MCF 10A (cell line): ENCODE data around the gene PCCA. TPM values are rescaled to one million over a fixed set of nuclear protein-coding genes. Genes with fewer than 3 reads are reported as not detected.

Experiments
- BruUV-seq: library from RNA; stranded (reverse); fragments of 400-500 nt; replicated peaks from 2 replicates; lab custom pipeline; 2021; lab: Mats Ljungman, UMichigan
- CTCF ChIA-PET: fragments of 300-600 bp; sonication (Branson Sonifier 250); formaldehyde crosslinking; extraction: SDS; loops from one replicate; lab custom pipeline; 2021; ENCODE audit warnings: antibody characterized with exemption, inconsistent platforms; lab: Yijun Ruan, JAX
- POLR2A ChIA-PET: fragments of 300-600, 350-650 bp; sonication (Branson Sonifier 250); formaldehyde crosslinking; extraction: SDS; loops from one replicate; lab custom pipeline; 2020; ENCODE audit warnings: antibody characterized with exemption, inconsistent platforms; lab: Yijun Ruan, JAX
- DNase-seq: peaks from one replicate; pipeline ENCODE4 v3.0.0-alpha.2; 2018; ENCODE audit not compliant: unreplicated experiment
- H3K27ac Mint-ChIP-seq: one replicate; pipeline ENCODE4 v1.8.0; 2022; ENCODE audit warnings: mild to moderate bottlenecking, low read depth, mixed read lengths; ENCODE audit not compliant: unreplicated experiment
- H3K27me3 Mint-ChIP-seq: one replicate; pipeline ENCODE4 v1.8.0; 2022; ENCODE audit warnings: mixed read lengths; ENCODE audit not compliant: insufficient read depth, unreplicated experiment
- H3K36me3 Mint-ChIP-seq: one replicate; pipeline ENCODE4 v1.8.0; 2022; ENCODE audit warnings: mild to moderate bottlenecking, moderate library complexity, mixed read lengths; ENCODE audit not compliant: insufficient read depth, unreplicated experiment
- H3K4me1 Mint-ChIP-seq: one replicate; pipeline ENCODE4 v1.8.0; 2022; ENCODE audit warnings: mixed read lengths; ENCODE audit not compliant: insufficient read depth, unreplicated experiment
- H3K4me3 Mint-ChIP-seq: one replicate; pipeline ENCODE4 v1.8.0; 2022; ENCODE audit warnings: mild to moderate bottlenecking, moderate library complexity, mixed read lengths; ENCODE audit not compliant: unreplicated experiment
- H3K9me3 Mint-ChIP-seq: one replicate; pipeline ENCODE4 v1.8.0; 2022; ENCODE audit warnings: mixed read lengths; ENCODE audit not compliant: unreplicated experiment
- CTCF ChIP-seq: fragments of 200-600 bp; IDR thresholded peaks from one replicate; pipeline ENCODE4 v1.8.0; 2022; ENCODE audit warnings: antibody characterized with exemption, mild to moderate bottlenecking; ENCODE audit not compliant: unreplicated experiment
- intact Hi-C: fragments of 100-400 bp; cut with micrococcal nuclease; formaldehyde crosslinking; loops from 2 replicates; pipeline ENCODE4 v1.14.1; 2022
- total RNA-seq: library from RNA; stranded (reverse); gene quantifications from 2 replicates; pipeline ENCODE4 v1.2.3, GENCODE V29; 2022

Gene PCCA
- total RNA-seq, 1 experiment from 2014 or later, result 23.4 TPM

- Mint-ChIP-seq H3K27me3 (no peaks in the 10 kb centered on the region), H3K4me3 (no peak overlapping the region), H3K36me3 (peaks cover under 1% of the 10 kb centered on the region), H3K27ac (no peak overlapping the region), H3K9me3 (no peaks in the 10 kb centered on the region), H3K4me1 (peaks cover 8% of the 10 kb centered on the region)
- ChIA-PET POLR2A (no interaction called here), CTCF (interaction anchor here (0.8 kb wide), 1 partner anchor 382 kb away, joined by 3 read pairs; no protein-coding TSS in a partner anchor)
- no peak for DNase-seq
- intact Hi-C loops, result no loop called here
- no TSS peak for BruUV-seq
- no peak for TF ChIP-seq CTCF
These were observed 209.8 kb downstream of the PCCA start for GRCh38 chr13:100298691-100299090.

- H3K4me1 Mint-ChIP-seq, result peaks cover 8% of the 10 kb centered on the region
- H3K4me3 Mint-ChIP-seq, result no peak overlapping the region
- intact Hi-C loops, result no loop called here
- BruUV-seq, result no TSS peak
- no peak for DNase-seq
- H3K36me3 Mint-ChIP-seq, result peaks cover 7% of the 10 kb centered on the region
- TF ChIP-seq CTCF, result no peak
- H3K27ac Mint-ChIP-seq, result no peak overlapping the region
- POLR2A ChIA-PET, result interaction anchor here (0.7 kb wide), 1 partner anchor 417 kb away, joined by 3 read pairs; no protein-coding TSS in a partner anchor
- CTCF ChIA-PET, result no interaction called here
- no peaks in the 10 kb centered on the region for H3K9me3 Mint-ChIP-seq
- no peaks in the 10 kb centered on the region for H3K27me3 Mint-ChIP-seq
These were observed 211.3 kb downstream of the PCCA start for GRCh38 chr13:100300243-100300642.

- Mint-ChIP-seq H3K9me3 (no peaks in the 10 kb centered on the region), H3K27me3 (no peaks in the 10 kb centered on the region), H3K4me3 (no peak overlapping the region), H3K27ac (no peak overlapping the region), H3K36me3 (peaks cover 7% of the 10 kb centered on the region), H3K4me1 (peaks cover 8% of the 10 kb centered on the region)
- POLR2A ChIA-PET, result interaction anchor here (0.7 to 1.8 kb wide), 2 partner anchors 9 to 418 kb away, joined by 3 to 7 read pairs; no protein-coding TSS in a partner anchor
- CTCF ChIA-PET, result no interaction called here
- DNase-seq, result no peak
- intact Hi-C loops, result no loop called here
- no TSS peak for BruUV-seq
- TF ChIP-seq CTCF, result no peak
These were observed 211.8 kb downstream of the PCCA start for GRCh38 chr13:100300708-100301107.

- intact Hi-C loops, result no loop called here
- ChIA-PET CTCF (interaction anchor here (0.5 kb wide), 1 partner anchor 87 kb away, joined by 3 read pairs; no protein-coding TSS in a partner anchor), POLR2A (interaction anchor here (0.8 to 1.8 kb wide), 2 partner anchors 10 to 139 kb away, joined by 3 to 7 read pairs; no protein-coding TSS in a partner anchor)
- DNase-seq, result no peak
- no TSS peak for BruUV-seq
- no peaks in the 10 kb centered on the region for H3K9me3 Mint-ChIP-seq
- H3K36me3 Mint-ChIP-seq, result peaks cover 7% of the 10 kb centered on the region
- TF ChIP-seq CTCF, result no peak
- H3K4me3 Mint-ChIP-seq, result no peak overlapping the region
- H3K27me3 Mint-ChIP-seq, result no peaks in the 10 kb centered on the region
- H3K4me1 Mint-ChIP-seq, result peaks cover 8% of the 10 kb centered on the region
- no peak overlapping the region for H3K27ac Mint-ChIP-seq
These were observed 212.5 kb downstream of the PCCA start for GRCh38 chr13:100301418-100301817.
